COLO668 (cell line): ENCODE data around the gene SOCS7.

ENCODE experiments used
- DNase-seq: peaks from one replicate; lab custom pipeline; 2025; ENCODE audit not compliant: unreplicated experiment; lab: John Stamatoyannopoulos, UW

Gene SOCS7

DNA sequence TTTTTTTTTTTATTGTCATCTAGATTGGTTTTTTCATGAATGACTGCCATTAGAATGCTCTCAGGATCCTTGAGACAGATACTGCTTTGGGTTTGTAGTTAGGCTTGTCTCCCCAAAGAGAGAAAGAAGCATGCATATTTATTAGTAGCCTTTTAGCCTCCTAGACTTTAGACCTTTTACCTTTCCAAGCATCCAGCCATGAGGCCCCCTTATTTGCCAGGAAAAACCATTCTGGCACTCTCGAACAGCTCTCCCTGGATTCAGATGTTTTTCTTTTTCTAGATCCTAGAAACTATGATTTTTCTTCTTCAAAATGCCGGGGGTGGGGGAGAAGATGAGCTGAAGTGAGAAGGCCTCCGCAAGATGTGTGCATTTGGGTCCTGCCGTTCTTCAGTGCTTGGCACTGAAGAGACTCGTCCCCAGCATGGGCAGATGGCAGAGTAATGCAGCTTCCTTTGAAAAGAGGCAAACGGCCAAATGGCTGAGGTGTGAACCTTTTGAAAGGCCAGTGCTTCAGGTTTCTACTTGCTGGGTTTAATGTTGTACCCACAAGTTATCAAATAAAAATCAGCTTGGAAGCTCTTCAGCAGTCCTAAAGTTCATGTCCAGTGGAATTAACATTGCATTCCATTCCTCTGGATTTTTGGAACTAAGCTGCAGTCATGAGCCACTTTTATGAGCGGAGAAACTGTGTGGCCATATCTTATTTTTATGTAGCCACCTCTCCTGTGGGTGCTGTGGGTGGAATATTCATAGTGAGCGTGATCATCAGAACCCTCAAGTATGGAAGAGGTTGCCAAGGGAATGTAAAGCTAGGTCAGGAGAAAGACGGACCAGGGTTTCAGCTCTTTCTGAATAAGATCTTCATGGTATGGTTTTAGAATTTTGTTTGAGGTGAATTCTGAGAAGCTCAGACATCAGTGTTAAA, 7.2 kb downstream of the SOCS7 start:
- DNase-seq: no peak

DNA sequence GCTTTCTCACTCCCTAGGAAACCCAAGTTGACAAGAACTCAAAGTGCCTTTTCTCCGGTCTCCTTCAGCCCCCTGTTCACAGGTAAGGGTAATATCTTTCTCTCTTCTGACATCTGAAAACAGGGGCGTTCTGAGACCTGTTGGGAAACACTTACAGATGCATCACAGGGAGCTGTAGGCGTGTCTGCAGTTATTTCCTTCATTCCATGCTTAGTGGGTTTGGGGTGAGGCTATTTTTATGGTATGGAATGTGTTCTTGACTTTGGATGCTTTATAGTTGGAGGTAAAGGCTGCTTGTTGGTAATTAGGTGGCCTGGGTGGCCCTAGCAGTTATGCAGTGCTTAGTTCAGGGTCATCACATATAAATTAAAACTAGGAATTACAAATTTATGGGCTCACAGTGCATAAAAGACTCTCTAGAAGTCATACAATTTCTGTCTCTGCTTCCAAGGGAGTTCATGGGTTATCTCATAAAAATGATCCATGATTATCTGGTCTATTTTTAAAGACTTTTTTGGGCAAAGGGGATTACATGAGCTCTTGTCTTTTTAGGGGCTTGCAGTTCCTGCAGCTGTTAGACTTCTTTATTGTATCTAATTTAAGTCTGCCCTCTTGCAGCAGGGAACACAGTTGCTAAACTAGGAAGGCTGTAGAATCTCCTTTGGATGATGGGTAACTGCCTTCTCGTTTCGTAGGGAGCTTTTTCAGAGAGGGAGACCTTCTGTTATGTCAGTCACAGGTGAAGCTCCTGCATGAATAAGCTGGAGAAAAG, 10.2 kb downstream of the SOCS7 start:
- DNase-seq: no peak

DNA sequence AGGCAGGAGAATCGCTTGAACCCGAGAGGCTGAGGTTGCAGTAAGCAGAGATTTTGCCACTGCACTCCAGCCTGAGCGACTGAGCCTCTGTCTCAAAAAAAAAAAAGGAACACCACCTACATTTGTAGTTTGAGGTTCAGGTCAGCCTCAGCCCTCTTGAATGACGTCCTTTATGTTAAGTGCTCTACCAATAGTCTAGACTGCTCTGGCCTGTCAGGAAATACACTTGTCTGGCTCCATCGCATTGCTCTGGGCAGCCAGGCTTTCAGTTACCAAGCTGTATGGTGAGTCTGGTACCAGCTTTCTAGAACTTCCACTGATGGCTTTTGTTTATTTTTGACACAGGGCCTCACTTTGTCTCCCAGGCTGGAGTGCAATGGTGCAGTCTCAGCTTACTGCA, 11.4 kb downstream of the SOCS7 start:
- no peak for DNase-seq

DNA sequence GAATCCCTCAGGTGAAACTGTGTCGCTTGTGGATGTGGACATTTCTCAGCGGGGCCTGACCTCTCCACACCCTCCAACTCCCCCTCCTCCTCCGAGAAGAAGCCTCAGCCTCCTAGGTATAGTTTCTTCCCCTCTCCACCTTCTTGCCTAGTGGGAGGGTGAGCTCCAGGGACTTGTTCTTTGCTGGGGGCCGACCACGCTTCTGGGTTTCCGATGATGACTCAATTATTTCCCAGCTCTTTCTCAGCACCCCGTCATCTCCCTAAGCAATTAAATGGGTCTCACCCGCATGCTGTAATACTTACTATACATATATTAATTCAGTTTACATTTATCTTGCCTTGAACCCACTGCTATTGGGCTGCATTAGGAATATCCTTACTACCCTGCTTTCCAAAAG, 13.1 kb downstream of the SOCS7 start:
- DNase-seq: no peak

DNA sequence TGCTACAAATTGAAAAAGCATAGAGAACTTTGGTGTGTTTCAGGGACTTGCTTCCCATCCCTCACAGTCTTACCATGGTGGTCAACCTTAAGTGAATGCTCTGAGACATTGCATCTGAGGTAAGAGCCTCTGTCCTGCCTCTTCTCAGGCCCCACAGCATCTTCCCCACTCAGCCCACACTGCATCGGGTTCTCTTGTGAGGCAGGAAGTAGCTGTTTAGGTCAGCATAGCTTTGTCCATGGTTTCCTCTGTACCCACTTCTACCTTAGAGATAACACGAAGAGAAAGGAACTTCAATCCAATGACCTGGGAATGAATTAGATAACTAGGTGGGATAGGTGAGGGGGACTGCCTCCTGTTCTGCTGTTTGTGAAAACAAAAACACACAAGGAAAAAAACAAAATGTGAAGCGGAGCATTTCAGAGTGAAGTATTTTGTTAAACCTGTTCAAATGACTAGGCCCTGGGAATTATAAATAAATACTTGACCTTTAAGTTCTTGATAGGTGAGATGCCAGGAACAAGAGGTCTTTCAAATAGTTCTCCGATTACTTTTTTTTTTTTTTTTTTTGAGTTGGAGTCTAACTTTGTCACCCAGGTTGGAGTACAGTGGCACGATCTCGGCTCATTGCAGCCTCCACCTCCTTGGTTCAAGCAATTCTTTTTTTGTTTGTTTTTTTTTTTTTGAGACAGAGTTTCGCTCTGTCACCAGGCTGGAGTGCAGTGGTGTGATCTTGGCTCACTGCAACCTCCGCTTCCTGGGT, 17.7 kb downstream of the SOCS7 start:
- DNase-seq: no peak

DNA sequence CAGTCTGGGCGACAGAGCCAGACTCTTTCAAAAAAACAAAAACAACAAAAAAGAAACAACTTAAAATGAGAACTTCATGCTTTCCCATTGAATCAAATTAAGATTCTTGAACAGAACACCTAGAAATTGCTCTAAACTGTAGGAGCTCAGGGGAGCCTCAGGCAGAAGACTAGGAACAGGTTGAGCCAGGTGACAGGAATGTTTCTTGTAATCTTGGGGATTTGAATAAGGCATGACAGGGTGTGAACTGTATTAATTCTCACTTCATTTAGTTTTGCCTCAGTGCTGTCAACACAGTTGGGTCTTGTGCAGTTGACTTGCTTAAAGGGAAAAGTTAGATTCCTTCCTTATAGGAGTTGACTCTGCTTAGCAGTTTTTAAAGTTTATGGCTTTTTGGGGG, 27.8 kb downstream of the SOCS7 start:
- no peak for DNase-seq

DNA sequence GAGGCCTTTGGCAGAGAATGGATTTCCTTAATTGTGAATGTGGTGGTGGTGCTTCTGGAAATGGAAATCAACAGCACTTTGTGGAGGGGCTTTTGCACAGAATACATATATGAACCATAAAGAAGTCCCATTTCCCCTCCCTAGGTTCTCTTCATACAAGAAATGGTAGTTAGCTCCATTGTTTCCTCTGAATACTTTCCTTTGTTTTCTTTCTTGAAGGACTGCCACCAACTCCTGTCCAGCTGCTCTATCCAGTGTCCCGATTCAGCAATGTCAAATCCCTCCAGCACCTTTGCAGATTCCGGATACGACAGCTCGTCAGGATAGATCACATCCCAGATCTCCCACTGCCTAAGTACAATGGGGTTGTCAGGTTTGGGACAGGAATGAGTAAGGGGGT, 43.4 kb downstream of the SOCS7 start:
- DNase-seq: no peak

DNA sequence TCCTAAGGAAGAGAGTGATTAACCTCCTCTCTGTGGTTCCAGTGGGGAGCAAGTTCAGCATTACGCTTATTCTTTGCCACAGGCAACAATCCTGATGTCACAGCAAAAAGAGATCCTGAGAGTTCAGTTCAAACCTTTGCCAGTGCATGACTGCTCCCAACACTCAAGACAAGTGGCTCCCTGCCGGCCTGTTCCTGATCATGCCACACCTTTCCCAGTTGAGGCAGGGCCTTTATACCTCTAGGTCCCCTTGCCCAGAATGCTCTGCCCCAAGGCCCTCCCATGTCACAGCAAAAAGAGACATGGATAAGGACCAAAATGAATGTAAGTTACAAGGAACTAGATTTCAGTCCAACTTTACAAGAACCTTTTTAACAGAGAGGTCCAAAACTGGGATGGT, 45.6 kb downstream of the SOCS7 start:
- no peak for DNase-seq

DNA sequence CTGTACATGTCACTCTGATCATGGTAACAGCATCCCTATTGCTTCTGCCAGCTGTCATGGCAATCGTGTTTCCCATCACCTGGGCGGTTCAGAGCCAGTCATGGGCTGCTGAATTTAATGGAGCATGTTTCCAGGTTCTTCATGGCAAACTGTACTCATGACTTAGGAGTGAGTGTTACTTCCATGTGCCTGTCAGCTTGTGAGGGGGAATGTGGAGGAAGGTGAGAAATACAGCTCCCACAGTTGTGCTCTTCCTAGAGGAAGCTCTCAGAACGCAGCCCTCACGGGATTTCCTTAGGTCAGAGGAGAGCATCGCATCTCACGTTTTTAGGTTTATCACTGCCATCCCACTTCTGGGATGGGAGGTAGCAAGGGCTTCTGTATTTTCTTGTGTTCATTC, 48.6 kb downstream of the SOCS7 start:
- DNase-seq: no peak

DNA sequence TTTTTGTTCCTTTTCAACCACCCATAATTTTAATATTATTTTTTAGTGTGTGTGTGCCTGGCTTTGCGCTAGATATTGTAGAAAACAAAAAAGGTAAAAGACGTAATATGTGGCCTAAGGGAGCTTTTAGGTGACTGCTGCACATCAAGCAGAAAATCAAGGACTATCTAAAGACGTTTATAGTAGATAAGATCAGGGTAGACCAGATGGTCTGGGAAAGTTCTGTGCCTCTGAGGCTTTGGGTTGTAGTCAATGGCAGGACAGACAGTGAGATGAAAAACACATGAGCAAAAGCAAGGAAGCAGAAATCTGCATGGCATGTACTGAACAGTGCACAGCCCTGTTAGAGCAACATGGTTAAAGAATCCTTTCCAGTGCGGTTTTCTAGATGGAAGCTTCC, 49.8 kb downstream of the SOCS7 start:
- DNase-seq: no peak

DNA sequence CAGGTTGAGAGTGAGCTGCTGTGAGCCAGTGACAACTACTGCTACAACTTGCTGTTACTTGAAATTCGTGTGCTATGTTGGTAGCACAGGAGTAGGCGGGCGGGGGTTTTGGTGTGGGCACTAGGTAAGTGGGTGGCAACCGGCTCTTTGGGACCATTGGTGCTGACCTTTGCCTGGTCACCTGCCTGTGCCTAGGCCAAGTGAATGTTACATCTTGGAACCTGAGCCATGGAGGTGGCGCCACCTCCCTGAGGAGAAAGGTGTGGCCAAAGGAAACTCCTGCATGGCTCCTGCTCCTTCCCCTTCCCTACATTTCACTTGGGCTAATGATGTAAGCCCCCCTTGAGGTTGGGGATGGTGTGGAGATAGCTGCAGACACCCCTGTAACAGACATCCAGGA, 51.3 kb downstream of the SOCS7 start:
- no peak for DNase-seq

DNA sequence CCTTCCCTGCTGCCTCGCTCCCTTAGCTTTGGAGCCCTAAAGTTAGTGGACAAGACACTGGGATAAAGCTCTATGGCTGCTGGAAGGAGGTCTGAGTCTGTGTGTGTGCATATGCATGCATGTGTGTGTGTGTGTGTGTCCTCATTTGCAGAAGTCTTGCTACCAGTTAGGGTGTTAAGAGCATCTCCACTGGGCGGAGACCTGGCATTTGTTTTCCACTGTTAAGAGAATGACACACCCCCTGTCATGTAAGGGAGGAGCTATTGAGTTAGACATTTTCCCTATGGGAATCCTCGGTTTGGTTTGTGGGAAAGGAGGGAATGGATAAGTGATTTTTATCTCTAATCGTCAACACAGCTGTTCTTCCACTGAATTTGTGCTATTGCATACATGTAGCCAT, 51.8 kb downstream of the SOCS7 start:
- DNase-seq: no peak

DNA sequence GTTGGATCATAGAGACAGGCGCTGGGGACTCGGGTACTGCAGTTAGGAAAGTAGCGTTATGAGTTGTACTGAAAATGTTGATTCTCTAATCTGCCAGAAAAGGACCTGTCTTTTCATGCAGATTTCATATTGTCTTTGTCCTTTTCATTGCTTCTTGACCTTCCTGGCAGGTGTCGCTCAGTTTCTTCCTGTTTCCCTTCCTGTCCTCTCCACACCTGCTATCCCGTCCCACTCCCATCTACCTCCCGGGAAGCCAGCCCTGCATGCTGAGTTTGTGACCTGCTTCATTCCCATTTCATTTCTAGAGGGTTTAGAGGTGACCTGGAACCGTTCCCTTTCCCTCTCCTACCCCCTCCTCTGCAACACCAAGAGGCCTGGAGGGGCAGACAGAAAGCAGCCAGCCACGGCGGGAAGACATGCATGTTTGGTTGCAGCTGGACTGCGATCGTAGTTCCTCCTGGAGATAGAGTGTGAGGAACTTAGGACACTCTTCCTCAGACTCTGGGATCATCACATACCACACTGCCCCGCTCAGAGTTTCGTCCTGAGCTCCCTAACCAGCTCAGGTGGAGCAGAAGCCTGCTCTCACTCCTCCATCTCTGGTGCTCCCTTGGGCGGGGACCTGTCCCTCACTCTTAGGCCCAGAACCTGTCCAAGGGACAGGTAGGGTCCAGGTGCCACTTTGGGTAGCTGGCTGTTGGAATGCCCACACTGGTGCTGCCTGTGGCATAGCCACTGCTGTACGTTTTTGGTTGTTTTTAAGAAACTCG, 52.7 kb downstream of the SOCS7 start:
- no peak for DNase-seq

DNA sequence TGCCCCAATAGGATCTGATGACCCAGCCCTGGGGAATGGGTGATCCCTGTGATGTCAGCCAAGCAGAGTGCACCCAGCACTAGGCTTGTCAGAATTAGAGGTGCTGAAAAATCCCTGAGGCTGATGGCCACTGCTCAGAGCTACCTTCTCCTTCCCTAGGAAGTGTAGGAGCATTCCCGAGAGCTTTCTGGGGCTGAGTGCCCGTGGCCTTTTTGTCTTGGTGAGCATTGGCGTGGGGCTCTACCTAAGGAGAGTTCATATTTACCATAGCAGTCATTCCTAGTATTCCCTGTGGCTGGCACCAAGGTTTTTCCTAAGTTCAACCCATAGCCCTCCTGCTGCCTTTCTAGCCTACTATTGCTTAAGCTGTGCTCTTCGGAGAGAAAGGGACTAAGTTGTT, 54.0 kb downstream of the SOCS7 start:
- no peak for DNase-seq

DNA sequence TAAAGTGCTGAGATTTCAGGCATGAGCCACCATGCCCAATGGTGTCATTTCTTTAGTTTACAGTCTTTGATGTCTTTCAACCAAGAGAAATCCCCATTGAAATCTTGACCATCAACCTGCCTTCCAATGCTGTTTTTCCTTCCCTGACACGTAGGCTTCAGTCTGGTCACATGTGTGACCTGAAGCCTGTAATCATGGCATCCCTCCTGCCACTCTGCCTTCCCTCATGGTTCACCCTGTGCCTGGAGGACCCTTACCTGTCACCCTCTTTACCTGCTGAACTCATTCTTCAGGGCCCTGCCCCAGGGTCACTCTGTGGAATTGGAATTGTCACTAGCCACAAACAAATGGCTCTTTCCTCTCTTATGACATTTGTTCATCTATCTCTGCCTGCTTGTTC, 58.6 kb downstream of the SOCS7 start:
- DNase-seq: no peak

DNA sequence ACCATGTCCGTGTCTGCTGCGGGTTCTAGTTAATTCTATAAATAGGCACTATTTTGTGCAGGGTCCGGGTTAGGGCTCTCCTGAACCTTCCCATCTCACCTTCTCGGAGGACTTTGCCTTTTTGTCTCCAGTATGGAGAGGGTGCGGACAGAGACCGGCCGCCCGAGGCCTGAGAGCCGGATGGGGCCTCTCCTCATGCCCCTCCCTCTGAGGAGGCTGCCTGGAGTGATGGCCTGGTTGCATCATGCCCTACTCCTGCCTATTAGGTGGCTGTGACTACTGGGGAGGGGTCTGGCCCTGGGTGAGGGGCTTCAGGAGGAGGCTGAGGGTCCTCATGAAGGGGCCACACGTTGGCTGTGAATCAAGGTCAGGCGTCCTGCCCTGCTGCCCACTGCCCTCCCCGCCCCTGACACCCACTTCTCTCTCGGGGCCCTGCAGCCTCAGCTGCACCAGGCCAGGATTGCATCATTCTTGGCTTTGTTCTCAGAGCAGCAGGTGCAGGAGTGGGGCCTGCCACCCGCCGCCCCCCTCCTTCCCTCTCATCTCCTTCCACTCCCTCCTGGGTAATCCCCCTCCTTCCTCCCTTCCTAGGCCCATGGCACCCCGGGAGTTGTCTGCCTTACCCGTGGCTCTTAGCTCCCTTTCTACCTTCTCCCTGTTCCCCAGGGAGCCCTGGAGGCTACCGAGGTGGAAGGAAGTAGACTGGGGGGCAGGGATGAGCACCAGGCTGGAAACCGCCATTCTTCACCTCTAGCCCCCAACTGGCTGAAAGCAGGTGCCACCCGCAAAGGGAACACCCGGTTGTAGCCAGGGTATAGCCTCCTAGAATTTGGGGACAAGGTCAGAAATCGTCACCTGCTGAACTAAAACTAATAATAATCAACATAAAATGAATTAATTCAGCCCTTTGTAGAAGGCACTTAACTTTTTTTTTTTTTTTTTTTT, 63.9 kb downstream of the SOCS7 start:
- DNase-seq: peak; percentile 84

DNA sequence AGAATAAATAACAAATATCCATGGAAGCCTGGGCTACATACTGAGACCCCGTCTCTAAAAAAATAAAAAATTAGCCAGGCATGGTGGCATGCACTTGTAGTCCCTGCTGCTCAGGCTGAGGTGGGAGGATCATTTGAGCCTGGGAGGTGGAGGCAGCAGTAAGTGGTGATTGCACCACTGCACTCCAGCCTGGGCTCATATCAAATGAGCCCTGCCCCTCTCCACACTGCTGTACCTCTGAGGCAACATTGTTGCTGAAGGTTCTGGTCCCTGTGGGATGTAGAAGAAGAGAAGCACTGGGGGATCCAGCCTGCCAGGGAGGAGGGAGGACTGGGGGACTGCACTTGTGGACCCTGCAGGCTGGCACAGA, 65.2 kb downstream of the SOCS7 start:
- DNase-seq: no peak

DNA sequence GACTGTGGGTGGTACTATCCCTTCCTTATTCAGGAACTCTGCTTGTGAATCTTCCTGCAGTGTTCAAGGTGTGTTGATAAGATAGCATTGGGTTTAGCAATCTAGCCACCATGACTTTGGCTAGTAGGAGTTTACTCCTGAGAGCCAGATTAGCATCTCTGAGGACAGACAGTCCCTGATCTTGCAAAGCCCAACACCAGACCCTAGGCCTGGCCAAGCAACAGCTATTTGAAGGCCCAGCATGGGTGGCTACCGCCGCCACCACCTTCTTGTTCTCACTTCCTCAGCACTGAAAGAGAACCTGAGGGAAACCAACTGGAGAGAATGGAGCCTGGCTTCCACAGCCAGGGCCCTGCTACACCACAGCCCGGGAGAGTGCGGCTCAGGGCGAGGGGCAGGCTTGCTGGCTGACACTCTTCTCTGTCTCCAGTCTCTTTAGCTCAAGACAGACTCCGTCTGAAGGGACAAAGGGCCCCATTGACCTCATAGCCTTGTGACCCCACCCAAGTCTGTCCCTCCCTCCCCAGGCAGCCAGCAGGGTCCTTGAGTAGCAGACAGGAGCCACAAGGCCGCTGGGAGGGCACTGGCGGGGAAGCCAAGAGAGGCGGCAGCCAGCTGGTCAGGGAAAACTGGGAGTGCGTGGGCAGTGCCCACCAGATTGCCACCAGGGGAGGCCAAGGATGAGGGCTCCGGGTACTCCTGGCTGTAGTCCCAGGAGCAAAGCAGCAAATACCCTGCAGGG, 65.7 kb downstream of the SOCS7 start:
- DNase-seq: no peak

DNA sequence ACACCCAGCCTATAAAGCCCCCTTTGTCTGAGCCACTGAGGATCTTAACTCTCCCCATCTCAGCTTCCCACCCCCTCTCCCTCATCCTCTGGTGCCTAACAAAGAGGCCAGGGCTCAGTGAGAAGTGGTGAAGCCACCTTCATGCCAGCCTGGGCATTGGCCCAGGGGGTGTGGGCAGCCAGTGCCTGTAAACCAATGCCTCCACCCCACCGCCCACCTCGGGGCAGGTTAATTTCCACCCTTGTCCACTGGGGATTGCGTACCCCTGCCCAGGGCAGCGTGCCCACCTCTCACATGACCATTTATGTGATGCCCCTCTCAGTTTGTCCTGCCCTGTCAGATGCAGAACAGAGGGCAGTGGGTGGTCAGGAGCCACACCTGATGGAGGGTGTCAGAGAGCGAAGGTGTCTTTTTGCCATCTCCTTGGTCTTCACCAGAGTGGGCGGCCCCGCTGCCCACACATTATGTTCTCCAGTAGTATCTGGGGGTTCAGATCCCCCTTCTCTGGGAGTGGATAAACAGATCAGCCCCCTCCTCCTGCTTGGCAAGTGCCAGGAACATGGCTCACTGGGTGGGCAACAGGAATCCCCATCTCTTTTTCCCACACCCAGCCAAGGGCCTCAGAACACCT, 66.5 kb downstream of the SOCS7 start:
- no peak for DNase-seq
